ENCODE data around the gene CYP46A1.

The CYP46A1 gene

DNA sequence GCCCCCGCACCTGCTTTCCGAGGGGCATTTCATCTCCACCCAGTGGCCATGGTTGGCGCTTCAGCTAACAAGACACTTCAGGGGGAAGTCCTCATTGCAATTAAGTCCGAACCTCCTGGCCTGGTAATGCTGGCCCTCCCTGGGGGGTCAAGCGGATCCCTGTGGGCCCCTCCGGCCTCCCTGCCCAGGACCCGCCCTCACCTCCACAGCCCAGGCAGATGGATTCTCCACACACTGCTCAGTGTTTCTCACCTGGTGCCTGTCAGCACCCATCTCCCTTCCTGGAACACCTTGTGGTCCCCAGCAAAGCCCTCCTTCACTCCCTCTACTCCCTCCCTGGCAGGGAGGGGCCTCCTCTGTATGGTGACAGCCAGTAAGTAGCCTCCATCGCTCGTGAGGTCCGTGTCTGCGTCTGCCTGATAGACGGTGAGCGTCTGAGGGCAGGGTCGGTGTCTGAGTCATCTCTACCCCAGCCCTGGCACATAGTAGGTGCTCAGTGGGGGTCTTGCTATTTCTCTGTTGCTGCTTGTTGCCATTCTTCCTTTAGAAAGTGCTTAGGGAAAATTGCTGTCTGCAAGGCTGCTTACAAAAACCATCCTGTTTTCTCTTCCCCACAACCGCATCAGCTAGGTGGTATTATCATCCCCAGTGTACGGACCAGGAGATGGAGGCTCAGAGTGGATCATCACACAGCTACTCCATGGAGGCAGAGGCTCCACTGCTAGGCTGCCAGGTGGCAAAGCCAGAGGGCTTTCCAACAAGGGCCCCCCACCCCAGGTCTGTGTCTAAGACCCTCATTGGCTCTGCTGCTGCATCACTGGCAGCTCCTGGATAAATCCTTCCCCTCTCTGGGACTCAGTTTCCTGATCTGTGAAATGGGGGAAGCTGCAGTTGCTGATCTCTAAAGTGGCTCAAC lies 69.4 kb downstream of the CYP46A1 start:
- H3K27ac Mint-ChIP-seq = peak overlapping the region; percentile 50 to 82 (median 59)

DNA sequence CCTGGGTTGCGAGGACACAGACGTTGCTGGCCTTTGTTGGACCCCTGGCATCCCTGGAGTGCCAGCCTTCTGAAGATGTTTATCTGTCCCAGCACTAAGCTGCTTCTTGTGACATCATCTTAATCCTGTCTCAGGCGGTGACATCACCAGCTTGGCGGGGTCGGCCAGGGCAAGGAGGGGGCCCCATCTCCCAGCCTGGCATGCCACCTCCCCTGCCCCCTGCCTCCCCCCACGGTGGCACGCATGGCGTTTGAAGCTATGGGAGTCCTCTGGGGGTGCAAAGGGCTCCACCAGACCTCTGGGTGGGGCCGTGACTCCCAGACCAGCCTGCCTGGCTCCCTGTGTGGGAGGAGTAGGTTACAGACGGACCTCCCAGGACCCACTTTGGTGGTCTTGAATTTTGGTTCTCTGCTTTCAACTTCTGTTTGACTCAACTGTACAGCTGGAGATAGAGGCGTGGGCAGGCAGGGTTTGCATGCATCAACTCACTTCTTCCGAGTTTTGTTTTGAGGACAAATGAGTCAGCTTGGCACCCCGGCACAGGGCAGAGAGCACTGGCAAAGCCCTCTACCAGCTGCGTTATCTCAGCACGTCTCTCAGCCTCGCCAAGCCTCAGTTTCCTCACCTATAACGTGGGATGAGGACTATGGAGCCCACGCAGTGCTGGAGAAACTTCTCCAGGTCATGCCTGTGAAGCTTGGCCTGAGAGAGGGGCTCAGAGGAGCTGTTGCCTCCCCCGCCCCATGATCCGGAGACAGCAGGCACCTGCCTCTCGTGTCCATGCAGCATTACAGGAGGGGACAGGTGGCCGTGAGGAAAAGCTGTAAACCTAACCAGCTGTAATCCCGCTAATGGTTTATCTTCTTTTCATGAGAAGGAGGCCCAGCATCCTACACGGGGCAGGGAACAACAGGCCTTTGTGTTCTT lies 70.3 kb downstream of the CYP46A1 start:
- peak overlapping the region in 1 of 3 experiments; percentile 37 for H3K4me3 Mint-ChIP-seq
- peaks cover 35% of the 10 kb centered on the region for H3K27me3 Mint-ChIP-seq (ENCODE audit: low read depth)
- TF ChIP-seq, protein P1, sequence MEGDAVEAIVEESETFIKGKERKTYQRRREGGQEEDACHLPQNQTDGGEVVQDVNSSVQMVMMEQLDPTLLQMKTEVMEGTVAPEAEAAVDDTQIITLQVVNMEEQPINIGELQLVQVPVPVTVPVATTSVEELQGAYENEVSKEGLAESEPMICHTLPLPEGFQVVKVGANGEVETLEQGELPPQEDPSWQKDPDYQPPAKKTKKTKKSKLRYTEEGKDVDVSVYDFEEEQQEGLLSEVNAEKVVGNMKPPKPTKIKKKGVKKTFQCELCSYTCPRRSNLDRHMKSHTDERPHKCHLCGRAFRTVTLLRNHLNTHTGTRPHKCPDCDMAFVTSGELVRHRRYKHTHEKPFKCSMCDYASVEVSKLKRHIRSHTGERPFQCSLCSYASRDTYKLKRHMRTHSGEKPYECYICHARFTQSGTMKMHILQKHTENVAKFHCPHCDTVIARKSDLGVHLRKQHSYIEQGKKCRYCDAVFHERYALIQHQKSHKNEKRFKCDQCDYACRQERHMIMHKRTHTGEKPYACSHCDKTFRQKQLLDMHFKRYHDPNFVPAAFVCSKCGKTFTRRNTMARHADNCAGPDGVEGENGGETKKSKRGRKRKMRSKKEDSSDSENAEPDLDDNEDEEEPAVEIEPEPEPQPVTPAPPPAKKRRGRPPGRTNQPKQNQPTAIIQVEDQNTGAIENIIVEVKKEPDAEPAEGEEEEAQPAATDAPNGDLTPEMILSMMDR (IDR thresholded peaks at IDR 0.05; ENCODE audit: unreplicated experiment in 3 of 3) = no peak
- H3K9me3 Mint-ChIP-seq = no peaks in the 10 kb centered on the region
- H3K36me3 Mint-ChIP-seq (ENCODE audit: low read depth) = no peaks in the 10 kb centered on the region
- H3K27ac Mint-ChIP-seq = peak overlapping the region in 1 of 3 experiments; percentile 58
- peaks cover 74% of the 10 kb centered on the region for H3K4me1 Mint-ChIP-seq

More for the DNA sequence above, 69.4 kb downstream of the CYP46A1 start:
- Mint-ChIP-seq H3K4me3 (peak overlapping the region in 1 of 3 experiments; percentile 43), H3K9me3 (no peaks in the 10 kb centered on the region), H3K27me3 (ENCODE audit: low read depth) (peaks cover 42% of the 10 kb centered on the region), H3K4me1 (peaks cover 74% of the 10 kb centered on the region), H3K36me3 (ENCODE audit: low read depth) (no peaks in the 10 kb centered on the region)
- TF ChIP-seq, protein P1 (IDR thresholded peaks at IDR 0.05; ENCODE audit: unreplicated experiment in 3 of 3) = no peak

DNA sequence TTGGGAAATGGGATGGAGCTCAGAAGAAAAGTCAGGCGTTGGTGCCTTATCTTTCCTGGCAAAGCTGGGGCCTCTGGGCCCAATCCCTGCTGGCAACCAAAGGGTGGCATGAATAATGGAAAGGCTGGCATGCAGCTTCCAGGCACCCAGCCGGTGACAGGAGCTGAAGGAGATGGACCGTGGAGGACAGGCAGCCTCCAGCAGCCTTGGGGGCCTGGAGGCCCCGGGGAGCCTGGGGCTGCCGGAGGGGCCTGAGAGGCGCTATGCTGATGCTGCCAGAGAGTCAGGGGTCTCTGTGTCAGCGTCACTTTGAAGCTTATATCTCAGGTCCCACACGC lies 70.9 kb downstream of the CYP46A1 start:
- peak overlapping the region in 1 of 3 experiments; percentile 58 for H3K27ac Mint-ChIP-seq
- H3K4me1 Mint-ChIP-seq = peaks cover 71% of the 10 kb centered on the region
- no peak overlapping the region for H3K4me3 Mint-ChIP-seq
- TF ChIP-seq, protein P1 (IDR thresholded peaks at IDR 0.05; ENCODE audit: unreplicated experiment in 3 of 3) = no peak
- peaks cover 28% of the 10 kb centered on the region for H3K27me3 Mint-ChIP-seq (ENCODE audit: low read depth)
- no peaks in the 10 kb centered on the region for H3K9me3 Mint-ChIP-seq
- no peaks in the 10 kb centered on the region for H3K36me3 Mint-ChIP-seq (ENCODE audit: low read depth)

DNA sequence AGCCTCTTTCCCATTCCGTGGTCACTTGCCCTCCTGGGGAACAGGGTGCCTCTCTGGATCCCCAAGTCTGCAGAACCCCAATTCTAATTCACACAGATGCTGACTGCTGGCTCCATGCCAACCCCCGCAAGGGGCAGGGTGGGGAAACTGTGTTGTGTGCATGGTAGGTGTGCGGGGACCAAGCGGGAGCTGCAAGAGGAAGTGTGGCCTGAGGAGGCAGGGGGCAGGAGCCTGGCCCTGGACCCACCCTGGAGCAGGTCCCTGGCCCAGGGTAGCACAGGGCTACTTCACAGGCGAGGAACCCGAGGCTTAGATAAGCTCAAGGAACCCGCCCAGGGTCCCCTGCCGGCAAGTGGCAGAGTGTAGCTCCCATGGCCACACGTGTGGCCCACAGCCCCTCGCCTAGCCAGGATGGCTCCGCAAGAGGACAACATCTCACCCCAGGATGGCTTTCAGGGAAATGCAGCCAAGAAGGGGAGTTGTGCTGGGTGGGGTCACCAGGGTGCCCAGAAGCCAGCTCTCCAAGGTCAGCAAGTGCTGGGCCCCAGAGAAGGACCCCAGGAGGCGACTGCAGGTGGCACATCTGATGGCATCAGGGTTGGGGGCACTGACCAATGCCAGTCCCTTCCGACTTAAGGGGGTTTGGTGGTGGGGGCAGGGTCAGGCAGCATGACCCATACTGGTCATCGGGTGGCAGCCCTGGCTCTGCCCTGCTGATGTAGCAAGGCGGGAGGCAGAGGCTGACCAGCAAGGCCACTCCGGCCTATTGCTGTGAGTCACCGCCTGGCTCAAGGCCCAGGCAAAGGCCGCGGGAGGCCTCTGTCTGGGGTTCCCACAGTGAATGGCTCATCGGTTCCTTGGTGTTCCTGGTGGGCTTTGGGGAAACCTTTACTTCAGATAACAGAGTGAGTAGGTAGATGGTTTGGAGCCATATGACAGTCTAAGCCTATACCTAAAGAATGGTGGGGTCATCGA lies 71.8 kb downstream of the CYP46A1 start:
- Mint-ChIP-seq H3K9me3 (no peaks in the 10 kb centered on the region), H3K27me3 (ENCODE audit: low read depth) (peaks cover 31% of the 10 kb centered on the region), H3K36me3 (ENCODE audit: low read depth) (no peaks in the 10 kb centered on the region), H3K4me1 (peaks cover 75% of the 10 kb centered on the region), H3K4me3 (peak overlapping the region in 1 of 3 experiments; percentile 23), H3K27ac (peak overlapping the region in 2 of 3 experiments; percentile 55 to 81)
- TF ChIP-seq, protein P1 (IDR thresholded peaks at IDR 0.05; ENCODE audit: unreplicated experiment in 3 of 3) = no peak

DNA sequence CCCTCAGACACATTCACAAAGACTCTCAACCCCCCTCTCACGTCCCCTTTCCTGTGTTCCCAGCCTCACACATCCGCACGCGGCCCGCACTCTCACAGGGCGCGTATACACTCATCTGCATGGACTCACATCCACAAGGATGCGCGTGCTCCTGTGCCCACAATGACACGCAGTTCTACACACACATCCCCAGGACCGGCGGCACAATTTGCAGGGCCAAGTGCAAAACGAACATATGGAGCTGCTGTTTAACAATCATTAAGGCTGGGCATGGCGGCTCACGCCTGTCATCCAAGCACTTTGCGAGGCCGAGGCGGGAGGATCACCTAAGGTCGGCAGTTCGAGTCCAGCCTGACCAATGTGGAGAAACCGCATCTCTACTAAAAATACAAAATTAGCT lies 72.7 kb downstream of the CYP46A1 start:
- Mint-ChIP-seq H3K4me3 (no peak overlapping the region), H3K9me3 (peaks cover 2% of the 10 kb centered on the region), H3K36me3 (ENCODE audit: low read depth) (no peaks in the 10 kb centered on the region), H3K27me3 (ENCODE audit: low read depth) (peaks cover 26% of the 10 kb centered on the region), H3K4me1 (peaks cover 67% of the 10 kb centered on the region), H3K27ac (no peak overlapping the region)
- TF ChIP-seq, protein P1 (IDR thresholded peaks at IDR 0.05; ENCODE audit: unreplicated experiment in 3 of 3) = no peak

Measured in nephron (organoid).